GM18502 (cell line): ENCODE measurements around the gene ARFRP1.

Experiments used
- ATAC-seq: cut with Tn5 transposase; IDR thresholded peaks from one replicate; pipeline ENCODE4 v1.9.1; 2021; ENCODE audit warnings: mild to moderate bottlenecking; ENCODE audit not compliant: unreplicated experiment, poor library complexity

ARFRP1 gene

GRCh38 chr20:63703471-63703975, 4.3 kb downstream of the ARFRP1 start:
- ATAC-seq, result no peak

DNA sequence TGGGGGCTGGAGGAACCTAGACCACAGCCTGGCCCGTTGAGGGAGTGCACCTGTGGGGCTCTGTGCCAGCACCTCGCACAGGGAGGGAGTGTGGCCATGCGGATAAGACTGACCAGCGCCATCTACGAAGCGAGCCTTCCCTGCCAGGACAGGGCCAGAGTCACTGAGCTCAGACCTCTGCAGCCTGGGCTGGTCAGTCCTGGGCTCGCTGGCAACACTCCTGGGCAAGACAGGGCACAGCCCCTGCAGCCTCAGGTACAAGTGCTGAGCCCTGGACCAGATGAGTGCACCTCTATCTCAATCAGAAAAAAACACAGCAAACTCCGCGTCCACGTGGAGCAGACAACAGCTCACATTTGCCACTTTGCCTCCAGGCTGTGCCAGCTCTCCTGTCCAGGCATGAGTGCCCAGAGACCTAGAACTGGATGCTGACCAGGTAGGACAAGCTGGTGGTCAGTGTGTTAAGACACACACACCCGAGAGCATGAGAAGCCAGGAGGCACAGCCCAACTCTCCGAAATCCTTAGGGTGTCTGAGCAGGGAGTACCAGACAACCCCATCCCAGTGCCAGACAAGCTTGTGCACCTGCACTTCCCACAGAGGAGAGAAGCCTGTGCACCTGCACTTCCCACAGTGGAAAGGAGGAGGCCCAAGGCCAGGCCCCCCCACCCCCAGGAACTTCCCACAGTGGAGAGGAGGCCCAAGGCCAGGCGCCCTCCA, 4.9 kb downstream of the ARFRP1 start:
- no peak for ATAC-seq

- no peak for ATAC-seq
These were observed 5.6 kb downstream of the ARFRP1 start for GRCh38 chr20:63702036-63702665.

GRCh38 chr20:63701329-63702035, 6.3 kb downstream of the ARFRP1 start:
- no peak for ATAC-seq

GRCh38 chr20:63701051-63701328, 6.8 kb downstream of the ARFRP1 start:
- ATAC-seq, result no peak

- ATAC-seq, result no peak
These were observed 7.4 kb downstream of the ARFRP1 start for GRCh38 chr20:63700199-63701050.

DNA sequence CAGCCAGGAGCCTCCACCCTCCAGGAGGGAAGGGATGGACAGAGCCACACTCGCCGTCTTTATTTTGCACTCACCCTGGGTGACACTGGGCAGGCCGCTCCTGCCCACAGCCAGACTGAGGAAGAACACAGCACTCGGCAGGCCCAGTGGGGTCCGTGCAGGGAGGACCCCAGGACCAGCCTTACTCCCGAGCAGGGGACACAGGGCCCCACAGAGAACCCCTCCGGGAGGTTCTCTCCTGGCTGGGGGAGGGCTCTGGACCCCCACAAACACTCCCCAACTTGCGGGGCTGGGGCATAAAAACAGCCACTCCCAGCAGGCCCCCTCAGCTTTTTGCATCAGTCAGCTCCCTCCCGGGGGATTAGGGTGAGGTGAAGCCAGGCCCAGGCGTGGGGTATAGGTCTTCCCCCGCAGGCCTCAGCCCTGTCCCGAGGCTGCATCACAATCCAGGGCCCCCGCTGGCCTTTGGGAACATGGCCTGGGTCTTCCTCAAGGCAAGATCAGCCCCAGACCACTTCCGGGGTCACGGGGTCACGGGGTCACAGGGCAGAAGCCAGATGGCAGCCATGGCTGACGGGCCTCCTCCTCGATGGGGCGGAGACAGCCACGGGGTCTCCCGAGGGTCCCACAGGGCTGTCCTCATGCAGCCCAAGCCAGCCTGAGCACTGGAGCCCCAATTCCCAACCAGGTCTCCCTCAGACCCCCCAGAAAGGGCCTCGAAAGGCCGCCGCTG, 8.1 kb downstream of the ARFRP1 start:
- ATAC-seq, result no peak

DNA sequence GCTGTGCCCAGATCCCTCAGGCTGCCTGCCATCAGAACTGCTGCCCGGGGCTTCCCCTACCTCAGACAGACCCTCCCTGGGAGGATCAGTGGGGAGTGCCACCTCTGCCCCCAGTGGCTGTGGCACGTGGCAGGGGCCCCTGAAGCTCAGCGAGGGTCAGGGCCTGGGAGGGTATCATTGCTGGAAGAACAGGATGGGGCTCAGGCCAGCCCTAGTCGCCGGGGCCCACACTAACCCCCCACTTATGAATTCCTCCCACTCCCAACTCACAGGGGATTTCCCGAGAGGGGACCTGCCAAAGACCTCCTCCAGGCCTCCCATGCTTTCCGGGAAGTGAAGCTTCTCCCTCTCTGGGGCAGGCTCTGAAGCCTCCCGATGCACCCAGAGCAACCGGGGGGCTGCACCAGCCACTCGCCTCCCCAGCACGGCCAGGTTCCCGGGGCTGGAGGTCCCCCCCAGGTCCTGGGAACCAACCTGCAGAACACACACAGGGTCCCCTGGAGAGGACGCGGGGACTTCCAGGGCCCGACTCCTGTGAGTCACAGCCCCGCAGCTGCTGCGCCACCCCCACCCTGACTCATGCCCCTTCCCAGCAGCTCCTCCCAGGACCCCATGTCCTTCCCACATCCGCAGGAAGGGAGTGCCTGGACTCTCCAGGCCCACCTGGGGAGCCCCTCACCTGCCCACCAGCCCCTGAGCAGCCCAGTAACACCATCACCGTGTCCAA, 8.9 kb downstream of the ARFRP1 start:
- no peak for ATAC-seq

GRCh38 chr20:63697868-63698545, 9.8 kb downstream of the ARFRP1 start:
- ATAC-seq, result no peak

GRCh38 chr20:63697357-63697867, 10.4 kb downstream of the ARFRP1 start:
- ATAC-seq, result no peak

DNA sequence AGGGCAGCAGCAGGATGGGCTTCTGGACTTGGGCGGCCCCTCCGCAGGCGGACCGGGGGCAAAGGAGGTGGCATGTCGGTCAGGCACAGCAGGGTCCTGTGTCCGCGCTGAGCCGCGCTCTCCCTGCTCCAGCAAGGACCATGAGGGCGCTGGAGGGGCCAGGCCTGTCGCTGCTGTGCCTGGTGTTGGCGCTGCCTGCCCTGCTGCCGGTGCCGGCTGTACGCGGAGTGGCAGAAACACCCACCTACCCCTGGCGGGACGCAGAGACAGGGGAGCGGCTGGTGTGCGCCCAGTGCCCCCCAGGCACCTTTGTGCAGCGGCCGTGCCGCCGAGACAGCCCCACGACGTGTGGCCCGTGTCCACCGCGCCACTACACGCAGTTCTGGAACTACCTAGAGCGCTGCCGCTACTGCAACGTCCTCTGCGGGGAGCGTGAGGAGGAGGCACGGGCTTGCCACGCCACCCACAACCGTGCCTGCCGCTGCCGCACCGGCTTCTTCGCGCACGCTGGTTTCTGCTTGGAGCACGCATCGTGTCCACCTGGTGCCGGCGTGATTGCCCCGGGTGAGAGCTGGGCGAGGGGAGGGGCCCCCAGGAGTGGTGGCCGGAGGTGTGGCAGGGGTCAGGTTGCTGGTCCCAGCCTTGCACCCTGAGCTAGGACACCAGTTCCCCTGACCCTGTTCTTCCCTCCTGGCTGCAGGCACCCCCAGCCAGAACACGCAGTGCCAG, 11.0 kb downstream of the ARFRP1 start, which contains the start of gene TNFRSF6B:
Gene TNFRSF6B (plus strand): TSS at position 25 of the 729 bp plus-strand sequence. CDS start 116 bp downstream, at position 141.
- ATAC-seq, result no peak

DNA sequence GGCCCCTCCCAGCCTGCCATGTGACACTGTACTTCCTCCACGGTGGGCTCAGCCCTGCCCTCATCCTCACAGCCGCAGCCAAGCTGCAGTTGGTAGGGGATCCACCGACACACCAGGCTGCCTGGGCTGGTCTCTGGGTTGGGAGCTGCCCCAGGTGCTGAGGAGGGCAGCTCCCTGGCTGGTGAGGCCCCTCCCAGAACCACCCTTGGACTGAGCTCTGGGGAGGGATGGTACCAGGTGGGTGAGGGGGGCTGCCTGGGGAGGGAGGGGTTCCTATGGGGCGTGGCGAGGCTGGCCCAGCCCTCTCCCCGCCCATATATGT, 11.5 kb downstream of the ARFRP1 start:
- ATAC-seq, result no peak

DNA sequence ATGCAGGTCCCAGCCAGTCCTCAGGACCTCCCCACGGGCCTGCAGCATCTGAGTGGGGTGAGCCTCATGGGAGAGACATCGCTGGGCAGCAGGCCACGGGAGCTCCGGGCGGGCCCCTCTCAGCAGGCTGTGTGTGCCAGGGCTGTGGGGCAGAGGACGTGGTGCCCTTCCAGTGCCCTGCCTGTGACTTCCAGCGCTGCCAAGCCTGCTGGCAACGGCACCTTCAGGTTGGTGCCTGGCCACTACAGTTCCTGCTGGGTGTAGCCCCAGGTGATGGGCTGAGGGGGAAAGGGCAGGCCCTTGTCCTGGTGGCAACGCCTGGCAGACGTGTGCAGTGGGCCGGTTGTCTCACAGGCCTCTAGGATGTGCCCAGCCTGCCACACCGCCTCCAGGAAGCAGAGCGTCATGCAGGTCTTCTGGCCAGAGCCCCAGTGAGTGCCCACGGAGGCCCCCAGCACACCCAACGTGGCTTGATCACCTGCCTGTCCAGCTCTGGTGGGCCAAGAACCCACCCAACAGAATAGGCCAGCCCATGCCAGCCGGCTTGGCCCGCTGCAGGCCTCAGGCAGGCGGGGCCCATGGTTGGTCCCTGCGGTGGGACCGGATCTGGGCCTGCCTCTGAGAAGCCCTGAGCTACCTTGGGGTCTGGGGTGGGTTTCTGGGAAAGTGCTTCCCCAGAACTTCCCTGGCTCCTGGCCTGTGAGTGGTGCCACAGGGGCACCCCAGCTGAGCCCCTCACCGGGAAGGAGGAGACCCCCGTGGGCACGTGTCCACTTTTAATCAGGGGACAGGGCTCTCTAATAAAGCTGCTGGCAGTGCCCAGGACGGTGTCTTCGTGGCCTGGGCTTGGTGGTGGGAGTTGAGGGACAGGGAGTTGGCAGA, 12.1 kb downstream of the ARFRP1 start:
- no peak for ATAC-seq

GRCh38 chr20:63694584-63695423, 13.0 kb downstream of the ARFRP1 start:
- ATAC-seq, result no peak

DNA sequence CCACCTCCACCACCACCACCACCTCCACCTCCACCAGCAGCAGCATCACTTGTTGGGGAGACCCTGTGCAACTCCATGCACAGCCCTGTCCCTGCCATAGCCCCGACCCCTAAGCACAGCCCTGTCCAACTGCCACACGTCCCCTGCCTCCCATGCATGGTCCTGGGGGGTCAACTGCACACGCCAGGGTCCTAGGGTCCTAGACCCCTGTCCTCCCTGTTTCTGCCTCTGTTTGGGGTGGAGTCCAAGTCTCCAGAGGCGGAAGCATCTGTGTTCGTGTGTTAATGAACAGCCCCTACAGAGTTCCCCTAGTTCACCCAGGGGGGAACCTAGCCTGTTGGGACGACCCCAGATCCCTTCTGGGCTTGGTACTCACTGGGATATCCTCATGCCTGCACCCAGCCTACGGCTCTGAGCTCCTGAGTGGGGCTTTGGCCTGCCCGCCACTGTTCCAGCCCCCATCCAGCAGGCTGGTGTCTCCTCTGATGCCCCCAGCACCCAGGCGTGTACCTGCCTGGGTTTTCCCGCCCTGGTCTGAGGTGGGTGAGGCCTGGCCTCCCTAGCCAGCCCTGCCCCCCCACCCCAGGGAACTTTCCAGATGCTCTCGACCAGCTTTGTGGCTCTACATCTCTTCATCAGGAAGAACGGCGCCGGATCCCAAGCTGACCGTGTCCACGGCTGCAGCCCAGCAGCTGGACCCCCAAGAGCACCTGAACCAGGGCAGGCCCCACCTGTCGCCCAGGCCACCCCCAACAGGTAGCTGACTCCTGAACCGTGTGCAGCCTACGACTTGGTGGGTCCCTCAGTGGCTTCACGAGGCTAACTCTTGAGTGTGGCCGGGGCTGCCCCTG, 13.8 kb downstream of the ARFRP1 start:
- ATAC-seq, result no peak
